Neutrophil (primary cell): ENCODE data around the gene BCL11A.

ENCODE experiments used
- H3K27ac ChIP-seq: fragments of 200-600 bp; sonication (generic); 2 replicates; pipeline ENCODE4 v1.5.1; 2016; ENCODE audit warnings: mild to moderate bottlenecking, moderate library complexity
- H3K27me3 ChIP-seq: fragments of 200-600 bp; sonication (generic); 2 replicates; pipeline ENCODE4 v1.6.0; 2016; ENCODE audit warnings: mild to moderate bottlenecking
- H3K36me3 ChIP-seq: fragments of 200-600 bp; sonication (generic); 2 replicates; pipeline ENCODE4 v1.5.1; 2017
- H3K4me1 ChIP-seq, 2 experiments: fragments of 200-600 bp in 1 of 2; sonication (generic) in 1 of 2; 1 replicate in 1 of 2; 2 replicates in 1 of 2; pipeline versions ENCODE4 v1.5.1 to v1.6.1; 2013 to 2016; ENCODE audit warnings: low read depth in 1 of 2, low read length in 1 of 2, mild to moderate bottlenecking in 1 of 2, moderate library complexity in 1 of 2; ENCODE audit not compliant: control insufficient read depth in 1 of 2, insufficient read depth in 1 of 2
- H3K4me3 ChIP-seq, 2 experiments: fragments of 200-600 bp in 1 of 2; sonication (generic) in 1 of 2; 1 replicate in 1 of 2; 2 replicates in 1 of 2; pipeline ENCODE4 v1.5.1; 2013 to 2016; ENCODE audit warnings: low read depth in 1 of 2, low read length in 1 of 2, mild to moderate bottlenecking in 1 of 2, moderate library complexity in 1 of 2
- H3K9me3 ChIP-seq: fragments of 200-600 bp; sonication (generic); 2 replicates; pipeline ENCODE4 v1.5.1; 2016
- TF ChIP-seq, protein P1 (sequence below): fragments of 200-600 bp; sonication (generic); IDR thresholded peaks from 2 replicates; pipeline ENCODE4 v1.5.1; 2016; ENCODE audit warnings: antibody characterized with exemption

Gene BCL11A

DNA sequence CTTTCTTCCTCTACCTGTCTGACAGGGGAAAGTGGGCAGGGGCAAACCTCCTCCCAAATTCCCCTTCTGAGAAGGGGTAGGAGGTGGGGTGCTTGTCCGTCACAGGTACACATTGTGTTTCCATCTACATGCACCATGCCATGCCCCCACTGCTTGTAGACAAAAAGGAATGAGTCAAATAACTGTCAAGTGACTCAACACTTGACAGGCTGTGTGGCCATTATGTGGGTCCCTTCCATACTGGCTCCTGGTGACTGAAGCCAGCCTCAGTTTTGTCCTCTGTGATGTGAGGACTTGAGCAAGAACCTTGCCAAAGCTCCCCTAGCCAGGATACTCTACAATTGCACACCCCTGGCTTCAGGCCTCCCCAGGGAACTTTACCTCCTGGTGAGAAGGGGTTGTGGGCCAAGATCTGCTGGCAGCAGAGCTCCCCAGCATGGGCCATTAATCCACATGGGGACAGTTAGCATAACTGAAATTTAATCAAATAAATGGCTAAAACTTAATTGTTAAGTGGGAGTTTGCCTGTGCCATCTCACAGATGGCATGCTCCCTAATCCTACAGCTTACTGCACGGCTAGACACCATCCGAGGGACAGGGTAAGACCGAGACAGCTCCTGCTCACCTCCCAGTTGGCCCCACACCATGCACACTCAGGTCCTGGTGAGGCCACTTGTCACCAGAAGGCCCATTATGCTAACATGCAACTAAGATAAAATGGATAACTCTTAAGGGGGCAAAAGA lies 140.2 kb downstream of the BCL11A start:
- H3K27me3 ChIP-seq, result no peaks in the 10 kb centered on the region
- no peak overlapping the region for H3K4me3 ChIP-seq
- H3K36me3 ChIP-seq, result no peaks in the 10 kb centered on the region
- no peaks in the 10 kb centered on the region for H3K9me3 ChIP-seq
- no peak overlapping the region for H3K27ac ChIP-seq
- TF ChIP-seq, protein P1, sequence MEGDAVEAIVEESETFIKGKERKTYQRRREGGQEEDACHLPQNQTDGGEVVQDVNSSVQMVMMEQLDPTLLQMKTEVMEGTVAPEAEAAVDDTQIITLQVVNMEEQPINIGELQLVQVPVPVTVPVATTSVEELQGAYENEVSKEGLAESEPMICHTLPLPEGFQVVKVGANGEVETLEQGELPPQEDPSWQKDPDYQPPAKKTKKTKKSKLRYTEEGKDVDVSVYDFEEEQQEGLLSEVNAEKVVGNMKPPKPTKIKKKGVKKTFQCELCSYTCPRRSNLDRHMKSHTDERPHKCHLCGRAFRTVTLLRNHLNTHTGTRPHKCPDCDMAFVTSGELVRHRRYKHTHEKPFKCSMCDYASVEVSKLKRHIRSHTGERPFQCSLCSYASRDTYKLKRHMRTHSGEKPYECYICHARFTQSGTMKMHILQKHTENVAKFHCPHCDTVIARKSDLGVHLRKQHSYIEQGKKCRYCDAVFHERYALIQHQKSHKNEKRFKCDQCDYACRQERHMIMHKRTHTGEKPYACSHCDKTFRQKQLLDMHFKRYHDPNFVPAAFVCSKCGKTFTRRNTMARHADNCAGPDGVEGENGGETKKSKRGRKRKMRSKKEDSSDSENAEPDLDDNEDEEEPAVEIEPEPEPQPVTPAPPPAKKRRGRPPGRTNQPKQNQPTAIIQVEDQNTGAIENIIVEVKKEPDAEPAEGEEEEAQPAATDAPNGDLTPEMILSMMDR, result no peak
- peaks cover 52 to 53% of the 10 kb centered on the region in 2 experiments for H3K4me1 ChIP-seq

DNA sequence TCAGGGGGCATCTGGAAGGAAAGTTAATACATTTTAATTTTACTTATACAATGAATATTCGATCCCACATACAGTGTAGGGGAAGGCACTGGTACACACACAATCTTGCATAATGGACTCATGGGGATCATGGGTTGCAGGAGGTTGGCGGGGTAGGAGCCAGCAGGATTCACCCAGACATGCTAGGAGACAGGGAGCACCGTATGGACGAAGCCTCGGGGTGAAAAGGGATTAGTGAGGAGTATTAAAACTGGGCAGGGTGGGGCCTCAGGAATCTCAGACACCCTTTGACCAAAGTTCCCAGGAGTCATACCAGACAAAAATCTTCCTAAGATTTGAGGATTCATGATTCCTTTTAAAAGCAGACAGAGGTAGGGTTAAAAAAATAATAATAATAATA lies 140.8 kb downstream of the BCL11A start:
- Histone ChIP-seq H3K27ac (no peak overlapping the region), H3K27me3 (no peaks in the 10 kb centered on the region), H3K36me3 (no peaks in the 10 kb centered on the region), H3K9me3 (no peaks in the 10 kb centered on the region), H3K4me1 (peaks cover 52 to 53% of the 10 kb centered on the region in 2 experiments), H3K4me3 (no peak overlapping the region)
- TF ChIP-seq, protein P1, result no peak

DNA sequence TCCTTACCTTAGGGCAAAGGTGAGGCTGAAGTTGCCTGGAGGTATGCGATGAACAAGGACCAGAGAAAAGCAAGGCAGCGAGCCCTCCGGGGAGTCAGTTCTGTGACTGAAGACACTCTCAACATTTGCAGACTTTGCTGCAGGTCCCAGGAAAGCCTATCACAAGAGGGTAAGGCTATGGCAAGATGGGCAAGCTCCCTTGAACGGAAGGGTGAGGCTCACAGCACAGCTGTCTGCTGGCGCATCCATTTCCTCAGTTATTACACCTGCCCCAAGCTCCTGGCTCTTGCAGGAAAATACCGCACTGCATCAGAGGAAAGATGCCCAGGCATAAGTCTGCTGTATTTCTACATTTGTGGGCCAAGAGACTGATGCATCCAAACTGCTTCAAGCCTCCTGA lies 141.4 kb downstream of the BCL11A start:
- Histone ChIP-seq H3K27me3 (no peaks in the 10 kb centered on the region), H3K36me3 (no peaks in the 10 kb centered on the region), H3K4me3 (no peak overlapping the region), H3K9me3 (no peaks in the 10 kb centered on the region), H3K27ac (peak overlapping the region; percentile 73), H3K4me1 (peaks cover 52 to 53% of the 10 kb centered on the region in 2 experiments)
- TF ChIP-seq, protein P1, result no peak

DNA sequence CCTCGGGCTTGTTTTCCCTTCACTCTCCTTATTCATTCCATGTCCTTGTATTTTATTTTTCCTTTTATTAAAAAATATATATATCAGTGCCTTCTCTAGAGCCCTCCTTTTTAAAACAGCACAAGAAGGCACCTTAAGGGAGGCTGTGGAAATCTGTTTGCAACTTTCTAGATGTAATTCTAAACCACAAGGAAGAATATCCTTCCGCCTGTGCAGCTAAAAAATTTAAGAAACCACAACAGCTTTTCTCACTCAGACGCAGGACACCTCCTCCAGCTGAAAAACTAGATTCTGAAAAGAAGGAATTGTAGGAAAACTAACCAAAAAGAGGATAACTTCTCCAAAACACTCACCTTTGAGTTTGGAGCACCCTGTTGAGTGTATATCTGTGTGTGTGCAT lies 142.2 kb downstream of the BCL11A start:
- H3K27me3 ChIP-seq, result no peaks in the 10 kb centered on the region
- TF ChIP-seq, protein P1, result no peak
- no peaks in the 10 kb centered on the region for H3K9me3 ChIP-seq
- peak overlapping the region in 1 of 2 experiments; percentile 12 for H3K4me3 ChIP-seq
- H3K36me3 ChIP-seq, result no peaks in the 10 kb centered on the region
- H3K4me1 ChIP-seq, result peaks cover 50% of the 10 kb centered on the region in 2 experiments
- peak overlapping the region; percentile 73 for H3K27ac ChIP-seq

DNA sequence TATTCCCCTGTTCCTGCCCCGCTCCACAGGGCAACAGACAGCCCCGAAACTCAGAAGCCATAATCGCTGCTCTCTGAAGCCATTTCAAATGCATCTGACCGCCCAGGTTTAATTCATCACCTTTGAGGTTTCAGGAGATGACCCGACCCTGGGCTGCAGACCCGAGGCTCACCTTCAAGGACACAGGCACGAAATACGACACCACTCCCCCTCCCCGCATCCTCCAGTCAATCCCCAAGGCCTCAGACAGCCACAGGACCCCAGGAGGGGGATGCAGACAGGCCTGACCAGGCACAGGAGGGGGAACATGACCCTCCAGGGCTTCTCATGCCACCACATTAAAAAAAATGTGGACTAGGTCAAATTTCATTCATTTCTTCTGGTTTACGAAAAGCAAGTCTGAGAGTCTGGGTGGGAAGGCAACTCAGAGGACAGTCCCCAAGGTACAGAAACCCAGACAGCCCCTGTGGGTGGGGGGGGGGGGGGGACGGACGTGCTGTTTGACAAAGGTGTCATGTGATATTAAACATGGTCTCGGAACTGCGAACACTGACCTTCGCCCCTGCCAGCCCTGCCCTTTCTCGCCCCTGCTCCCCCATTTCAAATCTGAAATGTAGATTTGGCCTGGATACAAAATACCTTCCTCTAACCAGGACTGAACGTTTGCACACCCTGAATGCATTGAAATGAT lies 142.9 kb downstream of the BCL11A start:
- Histone ChIP-seq H3K9me3 (no peaks in the 10 kb centered on the region), H3K36me3 (no peaks in the 10 kb centered on the region), H3K4me3 (peak overlapping the region in 1 of 2 experiments; percentile 12), H3K4me1 (peaks cover 44% of the 10 kb centered on the region in 2 experiments), H3K27me3 (no peaks in the 10 kb centered on the region), H3K27ac (peak overlapping the region; percentile 73)
- TF ChIP-seq, protein P1, result no peak
